ENCODE data around the gene RAPSN.

Gene RAPSN

DNA sequence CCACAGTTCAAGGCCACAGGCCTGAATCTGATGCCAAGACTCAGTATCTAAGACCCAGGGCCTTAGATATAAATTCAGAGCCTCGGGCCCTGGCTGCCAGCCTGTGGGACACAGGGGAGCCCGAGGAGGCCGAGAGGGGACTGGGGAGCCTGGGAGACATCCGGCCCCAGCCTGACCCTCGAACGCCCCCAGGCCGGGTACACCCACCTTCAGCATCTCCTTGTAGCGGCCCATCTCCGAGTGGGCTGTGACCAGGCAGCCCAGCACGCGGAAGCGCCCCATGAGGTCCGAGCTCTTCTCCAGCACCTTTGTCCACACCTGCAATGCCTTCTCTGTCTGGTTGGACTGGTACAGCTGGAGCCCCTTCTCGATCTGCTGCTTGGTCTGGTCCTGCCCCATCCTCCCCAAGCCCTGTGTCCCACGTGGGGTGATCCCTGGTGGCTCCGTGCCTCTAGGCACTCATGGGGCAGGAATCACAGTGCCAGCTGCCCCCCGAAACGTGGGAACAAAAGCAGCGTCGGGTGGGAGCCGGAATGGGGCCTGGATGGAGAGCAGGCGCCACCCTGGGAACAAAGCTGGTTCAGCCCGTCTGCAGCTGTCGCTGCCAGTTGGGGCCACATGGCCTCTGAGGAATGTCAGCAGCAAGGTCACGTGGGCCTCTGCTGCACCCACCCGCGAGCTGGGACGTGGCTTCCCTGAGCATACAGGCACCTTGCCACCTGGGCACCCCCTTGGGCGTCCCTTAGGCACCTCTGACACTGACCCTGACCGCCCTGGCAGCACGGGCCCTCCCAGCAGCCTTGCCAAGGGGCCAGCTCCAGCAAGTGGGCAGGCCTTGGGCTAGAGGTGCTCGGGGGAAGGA is at the start of gene RAPSN:
Gene RAPSN, minus strand, starts transcription at position 571 of the 862 bp plus-strand sequence. Its CDS starts 172 bp downstream, at position 399.
- no peak for FAIRE-seq

DNA sequence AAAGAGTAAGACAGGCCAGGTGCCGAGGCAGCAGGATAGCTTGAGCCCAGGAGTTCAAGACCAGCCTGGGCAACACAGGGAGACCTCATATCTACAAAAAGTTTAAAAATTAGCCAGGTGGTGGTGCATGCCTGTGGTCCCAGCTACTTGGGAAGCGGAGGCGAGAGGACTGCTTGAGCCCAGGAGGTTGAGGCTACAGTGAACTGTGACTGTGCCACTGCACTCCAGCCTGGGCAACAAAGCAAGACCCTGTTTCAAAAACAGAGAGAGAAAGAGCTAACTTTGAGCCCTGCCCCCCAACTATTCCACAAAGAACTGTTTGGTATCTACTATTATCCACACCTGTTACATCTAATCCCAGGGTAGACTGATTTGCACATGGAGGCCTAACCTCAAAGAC is 49.2 kb upstream of the RAPSN start:
- FAIRE-seq: no peak

DNA sequence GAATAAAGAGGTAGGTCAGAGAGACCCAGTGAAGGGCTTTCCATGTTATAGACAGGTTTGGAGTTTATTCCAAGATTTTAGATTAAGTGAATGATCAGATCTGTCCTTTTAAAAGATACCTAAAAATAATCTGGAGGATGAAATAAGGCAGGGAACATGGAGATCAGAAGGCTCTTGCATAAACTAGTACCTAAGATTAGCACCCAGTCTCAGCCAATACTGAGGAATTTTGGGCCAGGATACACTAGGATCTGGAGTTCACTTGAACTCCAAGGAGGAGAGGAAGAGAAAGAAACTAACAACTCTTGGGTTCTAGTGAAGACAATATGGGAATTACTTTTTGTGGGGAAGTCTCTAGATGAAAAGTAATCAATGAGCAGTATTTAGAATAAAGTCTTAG is 47.9 kb upstream of the RAPSN start:
- FAIRE-seq: no peak

DNA sequence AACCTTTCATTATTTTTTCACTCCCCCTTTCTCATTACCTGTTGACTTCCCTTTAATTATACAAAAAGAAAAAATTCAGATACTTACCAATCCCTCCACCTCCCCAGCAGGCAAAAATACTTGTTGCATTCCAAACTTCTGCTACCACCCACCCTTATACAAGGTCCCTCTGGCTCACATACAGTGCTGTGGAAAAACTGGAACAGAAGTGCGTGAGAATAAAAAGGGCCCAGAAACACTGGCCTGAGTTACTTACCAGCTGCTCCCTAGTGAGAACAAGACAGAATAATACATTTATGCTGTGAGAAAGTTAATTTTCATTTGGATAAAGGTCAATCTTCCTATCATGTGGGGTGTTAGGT is 46.9 kb upstream of the RAPSN start:
- no peak for FAIRE-seq

DNA sequence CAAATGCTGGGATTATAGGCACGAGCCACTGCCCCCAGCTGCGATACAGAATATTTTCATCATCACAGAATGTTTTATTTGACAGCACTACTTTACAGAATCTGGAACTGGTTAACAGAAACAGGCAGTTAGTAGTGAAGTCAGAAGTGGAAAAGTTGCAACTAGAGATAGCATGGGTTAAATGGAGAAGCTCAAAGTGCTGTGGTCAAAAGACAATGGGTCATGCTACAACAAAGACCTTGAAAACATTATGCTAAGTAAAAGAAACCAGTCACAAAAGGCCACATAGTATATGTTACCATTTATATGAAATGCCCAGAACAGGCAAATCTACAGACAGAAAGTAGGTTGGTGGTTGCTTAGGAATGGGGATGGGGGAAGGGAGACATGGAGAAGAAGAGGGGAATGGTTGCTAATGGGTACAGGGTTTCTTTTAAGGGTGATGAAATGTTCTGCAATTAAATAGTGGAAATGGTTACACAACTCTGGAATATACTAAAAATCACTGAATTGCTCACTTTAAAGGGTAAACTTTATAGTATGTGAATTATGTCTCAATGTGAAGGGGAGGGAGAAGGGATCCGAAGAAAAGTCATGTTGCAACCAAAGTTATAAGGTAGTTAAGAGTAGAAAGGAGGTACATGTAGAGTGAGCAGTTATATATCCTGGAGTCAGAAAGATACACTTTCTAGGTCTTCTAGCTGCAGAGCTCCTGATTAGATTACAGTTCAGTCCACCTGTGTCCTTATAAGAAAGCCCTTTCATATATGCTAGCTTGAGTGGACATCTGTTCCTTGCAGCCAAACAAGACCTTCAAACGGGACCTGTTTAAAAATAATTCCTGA is 46.3 kb upstream of the RAPSN start:
- no peak for FAIRE-seq

DNA sequence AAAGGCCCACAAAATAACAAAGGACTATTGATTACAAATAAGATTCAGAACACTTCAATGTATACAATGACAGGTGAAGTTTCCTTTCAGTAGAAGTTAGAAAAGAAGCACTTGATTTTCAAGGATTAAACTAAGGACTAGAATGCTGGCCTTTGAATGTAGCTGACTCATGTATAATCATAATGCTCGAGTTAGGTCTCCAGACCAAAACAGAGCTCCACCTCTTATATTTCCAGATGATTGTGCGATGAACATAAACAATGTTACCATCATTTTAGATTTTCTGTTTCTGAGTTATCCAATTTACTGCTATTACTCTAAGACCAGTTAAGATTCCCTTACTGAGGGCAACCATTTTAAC is 40.4 kb upstream of the RAPSN start:
- no peak for FAIRE-seq

DNA sequence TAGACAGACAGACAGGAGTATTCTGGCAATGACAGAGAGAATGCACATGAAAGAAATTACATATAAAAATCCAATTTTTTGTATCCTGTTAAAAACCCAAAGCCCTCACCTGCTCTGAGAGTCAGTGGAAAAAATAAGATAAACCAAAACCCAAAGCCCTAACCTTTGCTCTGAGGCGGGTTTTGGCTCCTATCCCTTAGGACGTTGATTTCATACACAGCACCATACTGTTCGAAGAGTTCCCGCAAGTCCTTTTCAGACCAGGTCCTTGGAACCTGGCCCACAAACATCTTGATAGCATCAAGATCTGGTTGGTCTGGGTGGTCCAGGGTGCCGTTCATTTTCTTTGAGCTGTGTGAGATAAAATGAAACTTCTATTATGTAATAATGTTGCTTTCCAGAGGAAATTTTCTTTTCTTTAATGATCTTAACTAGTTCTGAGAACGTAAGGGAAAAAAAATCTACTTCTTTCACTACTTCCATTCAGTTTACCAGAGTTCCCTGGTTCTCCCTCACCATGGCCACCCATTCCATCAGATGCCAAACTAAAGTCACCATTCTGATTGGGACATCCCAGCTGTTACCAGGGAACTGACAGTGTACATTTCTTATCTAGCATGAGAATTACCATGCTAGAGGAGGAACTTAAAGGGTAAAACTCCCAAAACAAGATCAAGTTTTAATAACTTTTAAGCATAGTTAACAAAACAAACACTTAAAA is 39.9 kb upstream of the RAPSN start:
- FAIRE-seq: no peak

DNA sequence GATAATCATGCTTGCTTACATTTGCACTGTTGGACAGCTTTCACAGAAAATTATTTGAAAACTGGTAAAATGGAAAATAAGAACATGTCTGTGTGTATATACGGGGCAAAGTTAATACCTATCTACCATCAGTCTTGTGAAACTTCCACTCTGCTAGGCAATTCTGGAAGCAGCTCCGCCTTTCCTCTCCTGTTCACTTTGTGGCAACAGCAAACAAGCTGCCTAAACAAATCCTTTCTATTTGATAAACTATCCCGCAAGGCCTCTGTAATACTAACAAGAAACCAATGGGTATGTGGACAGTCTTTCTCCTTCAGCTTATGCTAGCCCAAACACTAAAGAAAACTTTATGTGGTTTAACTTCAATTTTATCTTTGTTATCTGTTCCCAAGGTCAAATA is 39.2 kb upstream of the RAPSN start:
- no peak for FAIRE-seq

DNA sequence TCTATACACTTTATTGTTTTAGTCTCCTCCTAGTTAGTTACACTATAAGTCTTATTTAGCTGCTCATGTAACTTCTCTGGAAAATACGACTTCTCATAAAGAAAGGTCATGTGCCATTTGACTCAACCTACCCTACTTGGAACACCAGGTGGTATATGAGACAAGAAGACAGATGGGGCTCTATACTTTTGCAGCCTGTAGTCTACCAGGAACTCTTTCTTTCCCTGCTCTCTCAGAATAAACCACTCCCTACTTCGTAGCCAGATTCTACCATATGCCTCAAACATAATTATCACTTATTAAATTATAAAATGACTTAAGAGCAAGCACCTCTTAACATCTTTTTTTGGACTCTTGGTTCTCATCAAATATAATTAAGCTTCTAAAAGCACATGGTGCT is 38.5 kb upstream of the RAPSN start:
- no peak for FAIRE-seq

DNA sequence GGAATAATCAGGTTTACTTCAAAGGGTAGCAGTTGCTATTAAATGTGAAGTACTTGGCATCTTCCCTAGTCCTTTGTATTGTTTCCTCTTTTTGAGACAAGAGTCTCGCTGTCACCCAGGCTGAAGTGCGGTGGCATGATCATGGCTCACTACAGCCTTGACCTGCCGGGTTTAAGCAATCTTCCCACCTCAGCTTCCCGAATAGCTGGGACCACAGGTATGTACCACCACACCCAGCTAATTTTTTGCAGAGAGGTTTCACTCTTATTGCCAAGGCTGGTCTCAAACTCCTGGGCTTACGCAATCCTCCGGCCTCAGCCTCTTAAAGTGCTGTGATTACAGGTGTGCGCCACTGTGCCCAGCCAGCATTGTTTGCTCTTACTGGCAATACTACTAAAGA is 36.2 kb upstream of the RAPSN start:
- FAIRE-seq: no peak

DNA sequence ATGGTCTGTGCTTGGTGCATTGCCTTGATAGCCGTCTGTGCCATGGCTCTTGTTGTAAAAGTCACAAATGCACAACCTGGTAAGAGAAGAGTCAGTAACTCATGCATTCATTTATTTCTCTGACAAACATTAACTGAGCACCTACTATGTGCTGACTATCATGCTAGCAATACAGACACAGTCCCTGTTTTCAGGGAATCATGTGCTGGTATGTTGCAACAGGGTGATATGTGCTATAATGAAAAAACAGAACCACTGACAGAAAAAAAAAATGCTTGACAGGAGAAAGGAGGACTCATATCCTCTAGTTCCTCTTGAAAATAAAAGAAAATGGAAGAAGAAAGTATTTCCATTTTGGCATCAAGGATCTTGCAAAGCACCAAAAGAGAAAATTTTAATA is 34.5 kb upstream of the RAPSN start:
- no peak for FAIRE-seq

DNA sequence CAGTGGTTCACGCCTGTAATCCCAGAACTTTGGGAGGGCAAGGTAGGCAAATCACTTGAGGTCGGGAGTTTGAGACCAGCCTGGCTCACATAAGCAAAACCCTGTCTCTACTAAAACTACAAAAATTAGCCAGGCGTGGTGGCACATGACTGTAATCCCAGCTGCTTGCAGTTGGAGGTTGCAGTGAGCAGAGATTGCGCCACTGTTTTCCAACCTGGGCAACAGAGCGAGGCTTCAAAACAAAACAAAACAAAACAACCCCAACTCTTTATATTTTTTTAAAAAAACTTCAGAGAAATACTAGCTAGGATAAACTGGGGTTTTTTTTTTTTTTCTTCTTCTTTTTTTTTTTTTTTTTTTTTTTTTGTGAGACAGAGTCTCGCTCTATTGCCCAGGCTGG is 31.8 kb upstream of the RAPSN start:
- no peak for FAIRE-seq

DNA sequence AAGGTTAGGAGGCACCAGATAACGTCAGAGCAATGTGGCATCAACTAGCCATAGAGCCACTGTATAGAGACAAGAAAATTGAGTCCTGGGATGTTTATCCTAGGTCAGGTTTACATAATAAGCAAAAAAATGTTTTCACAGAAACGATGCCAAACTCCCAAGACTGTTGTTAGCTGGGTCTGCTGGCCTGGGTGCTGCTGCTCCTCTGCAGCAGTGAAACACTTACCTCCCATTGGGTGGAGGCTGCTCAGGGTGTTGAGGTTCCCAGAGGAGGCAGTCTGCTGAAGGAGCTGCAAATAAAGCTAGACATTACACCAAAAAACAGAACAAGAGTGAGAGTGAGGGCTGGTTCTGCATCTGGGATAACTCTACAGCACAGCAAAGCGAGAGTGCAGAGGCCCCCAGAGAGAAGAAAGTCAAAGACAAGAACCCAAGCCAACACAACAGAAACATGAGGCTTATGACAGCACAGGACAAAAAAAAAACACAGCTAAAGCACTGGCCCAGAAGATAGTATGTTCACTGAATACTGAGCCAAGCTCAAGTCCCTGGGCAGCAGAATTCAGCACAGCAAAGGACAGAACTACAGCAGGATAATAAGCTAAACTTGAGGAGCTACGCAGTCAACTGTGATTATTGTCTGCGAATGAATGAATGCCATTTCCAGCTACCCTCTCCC is 29.9 kb upstream of the RAPSN start:
- no peak for FAIRE-seq

DNA sequence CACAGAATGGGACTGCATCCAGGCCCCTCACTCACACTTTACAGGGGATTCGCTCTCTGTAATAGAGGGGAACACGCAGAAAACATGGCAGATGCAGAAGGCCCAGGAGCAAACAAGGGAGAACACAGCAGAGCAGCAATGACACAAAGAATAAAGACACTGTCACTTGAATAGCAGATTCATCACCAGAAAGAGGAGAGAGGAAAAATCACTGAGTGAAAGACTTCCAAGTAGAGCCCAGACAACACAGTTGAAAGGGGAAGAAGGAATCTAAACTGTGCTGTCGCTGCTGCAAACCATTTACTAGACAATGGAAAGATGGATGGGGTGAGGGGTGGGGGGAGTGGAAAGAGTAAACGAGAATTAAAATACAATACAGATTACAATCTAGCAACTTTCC is 28.8 kb upstream of the RAPSN start:
- FAIRE-seq: no peak

DNA sequence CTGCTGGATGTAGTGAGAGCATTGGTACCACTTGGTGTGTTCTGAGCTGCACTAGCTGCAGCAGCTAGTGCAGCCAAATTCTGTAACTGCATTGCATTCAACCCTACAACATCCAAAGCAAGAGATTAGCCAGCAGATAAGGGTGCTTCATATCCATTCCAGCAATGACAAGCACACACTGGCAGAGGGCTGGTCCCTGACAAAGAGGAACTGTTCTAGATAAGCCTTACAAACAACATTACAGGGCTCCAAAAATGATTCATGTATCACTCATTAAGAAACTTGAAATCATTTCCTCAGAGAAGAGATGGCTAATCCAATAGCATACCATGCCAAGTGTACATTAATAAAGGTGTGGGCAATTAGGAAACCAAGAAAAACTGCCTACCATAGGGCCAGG is 28.4 kb upstream of the RAPSN start:
- FAIRE-seq: no peak

DNA sequence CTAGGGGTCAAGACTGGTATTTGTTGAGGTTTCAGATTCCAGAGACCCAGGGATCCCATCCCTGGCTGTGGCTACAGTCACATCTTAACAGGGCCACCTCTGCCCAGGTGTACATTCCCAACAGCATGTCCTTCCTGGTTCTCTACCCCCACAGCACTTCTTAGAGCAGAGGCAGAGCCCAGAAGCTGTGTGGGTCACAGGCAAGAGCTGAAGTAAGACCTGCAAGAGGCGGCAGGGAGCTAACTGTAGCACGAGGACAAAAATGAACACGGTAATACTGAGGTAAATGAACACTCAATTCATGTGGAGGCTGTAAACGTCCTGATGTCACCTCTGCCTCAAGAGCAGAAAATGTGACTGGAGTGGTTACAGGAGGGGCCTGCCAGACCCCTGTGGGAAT is 21.7 kb upstream of the RAPSN start:
- no peak for FAIRE-seq

DNA sequence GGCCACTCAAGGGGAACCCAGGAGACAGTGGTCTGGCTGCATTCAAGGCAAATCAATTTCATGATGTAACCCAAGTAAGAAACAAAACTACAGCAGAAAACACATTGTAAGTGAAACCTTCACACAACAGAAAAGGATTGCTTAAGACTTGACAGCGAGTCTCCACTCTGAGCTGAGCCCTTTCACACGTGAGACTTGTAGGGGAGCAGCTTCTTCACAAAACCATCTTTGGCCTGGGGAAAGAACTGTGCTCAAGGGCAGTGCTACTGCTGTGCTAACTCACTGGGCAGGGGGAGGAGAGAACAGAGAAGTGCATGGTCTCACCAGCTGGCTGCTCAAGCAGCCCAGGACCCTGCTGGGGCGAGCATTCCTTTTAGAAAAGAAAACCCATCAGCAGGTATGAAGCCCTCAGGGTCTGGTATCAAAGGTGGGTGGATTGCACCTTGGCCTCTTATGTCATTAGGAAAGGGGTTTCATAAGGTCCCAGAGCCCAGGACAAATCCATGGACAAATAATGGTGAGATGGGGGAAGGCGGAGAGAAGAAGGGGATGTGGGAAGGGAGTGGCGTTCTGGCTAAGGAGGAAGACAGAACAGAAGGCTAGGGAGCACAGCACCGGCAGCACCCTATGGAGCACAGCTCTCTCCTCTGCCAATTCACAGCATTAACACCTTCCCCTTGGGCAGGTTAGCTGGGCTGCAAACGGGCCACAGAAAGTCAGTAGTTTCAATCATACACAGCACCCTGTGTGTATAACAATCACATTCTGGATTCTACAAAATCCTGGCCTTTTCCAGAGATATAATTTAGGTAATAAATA is 20.6 kb upstream of the RAPSN start:
- FAIRE-seq: no peak

DNA sequence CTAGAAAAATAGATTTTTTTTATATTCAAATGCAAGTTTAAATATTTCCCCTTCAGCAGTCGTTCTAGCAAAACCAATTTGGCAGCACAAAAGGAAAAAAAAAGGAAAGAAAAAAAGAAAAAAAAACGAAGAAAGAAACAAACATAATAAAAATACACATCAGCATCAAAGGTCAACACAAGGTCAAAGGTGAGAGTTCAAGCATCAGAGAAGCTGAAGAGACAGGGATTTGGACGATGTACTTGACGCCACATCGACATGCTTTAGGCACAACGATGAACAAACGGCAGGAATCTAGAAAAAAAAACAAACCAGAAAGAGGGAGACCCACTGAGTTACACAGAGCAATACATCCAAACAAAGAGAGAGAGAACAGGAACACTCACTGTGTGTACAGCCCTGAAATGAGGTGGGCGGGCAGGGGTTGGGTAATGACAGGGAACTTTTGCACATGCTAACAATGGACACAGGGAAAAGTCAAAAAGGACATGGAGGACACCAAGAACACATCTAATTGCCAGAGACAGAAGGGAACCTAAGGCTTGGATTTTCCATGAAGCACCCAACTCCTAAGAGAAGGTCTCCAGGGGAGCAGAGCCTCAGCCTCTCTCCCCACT is 19.8 kb upstream of the RAPSN start:
- FAIRE-seq: no peak

DNA sequence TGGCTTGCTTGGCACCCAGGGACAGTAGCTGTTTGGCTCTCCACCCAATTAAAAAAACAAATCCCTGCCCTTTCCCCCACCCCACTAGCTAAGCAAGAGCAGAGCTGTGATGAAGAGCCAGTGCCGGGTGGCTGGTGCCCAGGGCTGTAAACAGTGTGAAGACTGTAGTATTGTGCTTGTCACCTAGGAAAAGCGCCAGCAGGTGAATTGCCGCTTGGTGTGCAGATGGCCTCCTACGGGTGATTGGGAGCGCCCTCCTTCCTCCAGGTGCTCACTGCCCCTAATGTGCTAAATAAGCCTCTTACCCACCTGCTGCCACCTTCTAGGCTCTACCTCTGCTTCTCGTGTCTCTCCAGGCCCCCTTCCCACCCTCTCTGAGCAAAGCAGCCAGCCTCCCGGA is 18.4 kb upstream of the RAPSN start:
- FAIRE-seq: no peak

DNA sequence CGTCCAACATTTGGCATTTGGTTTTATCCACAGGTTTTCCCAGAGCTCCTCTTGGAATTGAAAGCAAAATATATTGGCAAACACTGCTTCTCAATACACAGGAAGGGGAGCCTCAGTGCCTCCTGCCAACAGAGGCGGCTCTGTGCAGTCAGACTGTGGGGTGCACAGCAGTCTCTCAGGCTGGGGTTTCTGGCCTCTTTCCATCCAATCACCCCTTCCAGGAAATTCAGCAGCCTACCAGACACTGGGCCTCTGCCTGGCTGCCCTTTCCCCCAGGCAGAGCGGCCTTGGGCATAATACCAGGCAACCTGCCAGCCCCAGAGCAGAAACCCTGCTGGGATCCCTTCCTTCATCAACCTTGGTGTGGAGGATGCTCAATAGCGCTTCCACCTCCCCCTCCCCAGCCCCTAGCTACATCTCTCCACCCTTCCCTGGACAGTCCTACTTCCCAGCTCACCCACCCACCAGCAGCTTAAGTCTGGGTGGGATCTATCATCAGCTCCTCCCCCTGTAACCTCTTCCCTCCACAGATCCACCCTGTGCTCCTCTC is 17.8 kb upstream of the RAPSN start:
- no peak for FAIRE-seq

DNA sequence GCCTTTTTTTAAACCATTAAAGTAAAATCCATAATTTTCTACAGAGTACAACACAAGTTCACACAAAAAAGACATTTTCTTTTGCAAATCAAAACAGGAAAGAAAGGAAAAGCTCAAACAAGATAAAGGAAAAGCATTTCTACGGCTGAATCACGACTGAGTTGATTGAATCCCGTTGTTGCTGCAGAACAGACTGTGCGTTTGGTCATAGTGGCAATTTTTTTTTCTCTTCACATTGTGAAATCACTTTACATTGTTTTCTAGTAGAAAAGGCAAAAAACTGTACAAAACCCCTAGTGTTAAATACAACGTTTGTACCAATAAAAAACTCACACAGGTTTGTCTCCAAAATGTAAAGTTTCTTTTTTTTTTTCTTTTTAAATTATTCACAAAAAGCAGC is 17.3 kb upstream of the RAPSN start:
- no peak for FAIRE-seq

Measured in endometrium (tissue), 2 donors.